Ascending aorta (tissue), 2 donors: Measurements from ENCODE around the gene MKKS. TPM values are rescaled to one million over a fixed set of nuclear protein-coding genes. Genes with fewer than 3 reads are reported as not detected.
A peak's percentile ranks its signal among the peaks of the same experiment; 100 is the strongest.

Experiments
- DNase-seq, 2 donors: peaks; one replicate each; pipeline ENCODE4 v3.0.0-alpha.2; 2019; ENCODE audit warnings: low spot score in 2 of 2
- H3K27ac ChIP-seq, 2 donors: fragments of 200-600 bp; sonication (generic); one replicate each; pipeline ENCODE4 v1.5.1; 2016 to 2017; ENCODE audit warnings: mild to moderate bottlenecking in 1 of 2
- H3K27me3 ChIP-seq: fragments of 200-600 bp; sonication (generic); one replicate; pipeline ENCODE4 v1.5.1; 2017
- H3K36me3 ChIP-seq, 2 donors: fragments of 200-600 bp; sonication (generic); one replicate each; pipeline ENCODE4 v1.5.1; 2016
- H3K4me1 ChIP-seq, 2 donors: fragments of 200-600 bp; sonication (generic); one replicate each; pipeline ENCODE4 v1.5.1; 2016 to 2017; ENCODE audit warnings: mild to moderate bottlenecking in 1 of 2
- H3K4me3 ChIP-seq, 2 donors: fragments of 200-600 bp; sonication (generic); one replicate each; pipeline ENCODE4 v1.5.1; 2016 to 2017; ENCODE audit warnings: mild to moderate bottlenecking in 1 of 2
- H3K9me3 ChIP-seq, 2 donors: fragments of 200-600 bp; sonication (generic); one replicate each; pipeline ENCODE4 v1.5.1; 2016
- CTCF ChIP-seq, 3 experiments: fragments of 200-600 bp in 2 of 3; fragments of 450-650 bp in 1 of 3; sonication (generic) in 2 of 3; IDR thresholded peaks; one replicate each; pipeline ENCODE4 v1.5.1; 2016 to 2019; ENCODE audit warnings: antibody characterized with exemption in 3 of 3, mild to moderate bottlenecking in 1 of 3, moderate library complexity in 1 of 3
- intact Hi-C: fragments of 100-400 bp; cut with DNase I; formaldehyde crosslinking; loops from one replicate; pipeline ENCODE4 v1.15.1; 2023
- total RNA-seq: library from RNA; depleted of rRNA; stranded (reverse); fragments of >200 nt; gene quantifications from one replicate; pipeline ENCODE4 v1.1.0, GENCODE V29; 2016

MKKS gene
- total RNA-seq, 1 donor from 2014 or later = 7.3 TPM

DNA sequence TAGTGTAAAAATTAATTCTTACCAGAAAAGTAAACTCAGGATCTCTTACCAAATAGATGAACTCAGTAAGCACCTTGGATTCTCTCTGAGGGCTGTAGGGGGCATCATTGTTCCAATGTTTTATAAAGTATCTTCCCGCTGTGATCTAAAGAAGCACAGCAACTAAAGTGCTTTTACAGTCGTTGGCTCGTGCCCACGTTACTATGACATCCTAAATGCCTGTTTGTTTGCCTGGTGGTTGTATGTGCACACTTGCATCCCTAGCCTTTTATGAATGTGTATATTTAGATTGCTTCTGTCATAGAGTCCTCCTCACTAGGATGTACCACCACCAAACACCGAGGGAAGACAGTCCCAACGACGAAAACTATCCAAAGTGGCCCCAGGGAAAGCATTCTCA, 35.6 kb upstream of the MKKS start:
- Histone ChIP-seq H3K4me3 (peak overlapping the region in 1 of 2 donors; percentile 26), H3K27ac (no peak overlapping the region), H3K36me3 (no peaks in the 10 kb centered on the region), H3K4me1 (peaks cover 4 to 44% of the 10 kb centered on the region in 2 donors), H3K27me3 (no peaks in the 10 kb centered on the region), H3K9me3 (peaks cover 0 to 3% of the 10 kb centered on the region in 2 donors)
- peak in 1 of 2 donors; percentile 84 for DNase-seq
- TF ChIP-seq CTCF (IDR thresholded peaks at IDR 0.05) = peak; percentile 57 to 68 (median 64)
- intact Hi-C loops = loop anchor here (2.0 to 5.0 kb wide), 4 partner anchors 41 to 1073 kb away; no protein-coding TSS in a partner anchor

DNA sequence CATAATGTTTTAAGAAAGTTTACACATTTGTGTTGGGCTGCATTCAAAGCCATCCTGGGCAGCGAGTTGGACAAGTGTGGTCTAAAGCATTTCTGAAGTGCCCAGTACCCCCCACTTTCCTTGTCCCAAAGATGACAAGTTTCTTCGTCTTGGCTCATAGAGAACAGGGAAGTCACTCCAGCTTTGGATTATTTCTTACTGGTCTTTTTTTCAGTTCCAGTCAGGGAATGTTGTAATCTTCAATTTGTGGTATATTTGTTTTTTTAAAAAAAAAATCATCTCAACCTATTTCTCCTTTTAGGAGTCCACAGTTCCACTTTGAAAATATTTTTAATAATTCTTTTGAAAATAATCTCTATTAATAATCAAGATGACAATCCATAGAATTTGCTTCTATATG, 35.0 kb upstream of the MKKS start:
- H3K4me1 ChIP-seq = peaks cover 4 to 43% of the 10 kb centered on the region in 2 donors
- no peak for DNase-seq
- H3K9me3 ChIP-seq = peaks cover 0 to 3% of the 10 kb centered on the region in 2 donors
- no peak overlapping the region for H3K4me3 ChIP-seq
- H3K27ac ChIP-seq = no peak overlapping the region
- no peaks in the 10 kb centered on the region for H3K27me3 ChIP-seq
- TF ChIP-seq CTCF (IDR thresholded peaks at IDR 0.05) = no peak
- no peaks in the 10 kb centered on the region for H3K36me3 ChIP-seq
- intact Hi-C loops = loop anchor here (2.0 to 5.0 kb wide), 4 partner anchors 42 to 1073 kb away; no protein-coding TSS in a partner anchor

DNA sequence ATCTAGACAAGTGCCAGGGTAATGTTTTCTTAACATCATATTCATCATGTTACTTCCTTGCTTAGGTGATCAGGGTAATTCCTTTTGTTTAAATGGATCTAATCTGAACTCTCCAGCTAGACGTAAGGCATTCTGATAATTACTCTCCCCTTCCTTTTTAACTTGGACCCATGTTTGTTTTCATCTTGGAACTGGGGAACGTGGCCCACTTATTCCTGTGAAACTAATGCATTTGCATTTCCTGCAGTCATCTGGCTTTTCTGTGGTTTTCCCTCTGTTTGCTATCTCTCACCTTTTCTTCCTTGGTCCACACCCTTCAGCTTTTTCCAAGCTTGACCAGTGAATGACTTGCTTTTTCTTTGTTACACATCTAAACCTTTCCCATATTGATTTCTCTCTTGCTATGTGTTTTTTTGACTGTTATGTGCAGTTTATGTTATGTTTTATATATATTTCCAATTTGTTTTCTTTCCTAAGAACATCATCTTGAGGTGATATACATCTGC, 34.4 kb upstream of the MKKS start:
- intact Hi-C loops = loop anchor here (2.0 to 5.0 kb wide), 4 partner anchors 42 to 1074 kb away; no protein-coding TSS in a partner anchor

GRCh38 chr20:10467681-10468339, 33.8 kb upstream of the MKKS start:
- H3K4me1 ChIP-seq = peaks cover 4 to 37% of the 10 kb centered on the region in 2 donors
- H3K9me3 ChIP-seq = peaks cover 0 to 3% of the 10 kb centered on the region in 2 donors
- TF ChIP-seq CTCF (IDR thresholded peaks at IDR 0.05) = no peak
- H3K36me3 ChIP-seq = no peaks in the 10 kb centered on the region
- no peaks in the 10 kb centered on the region for H3K27me3 ChIP-seq
- intact Hi-C loops = loop anchor here (2.0 to 5.0 kb wide), 4 partner anchors 43 to 1074 kb away; no protein-coding TSS in a partner anchor
- peak overlapping the region in 1 of 2 donors; percentile 53 for H3K4me3 ChIP-seq
- DNase-seq = no peak
- H3K27ac ChIP-seq = peak overlapping the region; percentile 62 to 67

More for the DNA sequence above, 34.4 kb upstream of the MKKS start:
- Histone ChIP-seq H3K4me3 (peak overlapping the region; percentile 1 to 53), H3K36me3 (no peaks in the 10 kb centered on the region), H3K4me1 (peaks cover 4 to 43% of the 10 kb centered on the region in 2 donors), H3K9me3 (peaks cover 0 to 3% of the 10 kb centered on the region in 2 donors), H3K27ac (peak overlapping the region; percentile 62 to 67), H3K27me3 (no peaks in the 10 kb centered on the region)
- no peak for TF ChIP-seq CTCF (IDR thresholded peaks at IDR 0.05)
- no peak for DNase-seq

- Histone ChIP-seq H3K36me3 (no peaks in the 10 kb centered on the region), H3K27ac (peak overlapping the region; percentile 62 to 67), H3K9me3 (peaks cover 0 to 3% of the 10 kb centered on the region in 2 donors), H3K4me3 (peak overlapping the region; percentile 10 to 53), H3K27me3 (no peaks in the 10 kb centered on the region), H3K4me1 (peaks cover 4 to 37% of the 10 kb centered on the region in 2 donors)
- no peak for DNase-seq
- intact Hi-C loops = loop anchor here (5.0 kb wide), 1 partner anchor 1075 kb away; no protein-coding TSS in a partner anchor
- TF ChIP-seq CTCF (IDR thresholded peaks at IDR 0.05) = no peak
Observed at GRCh38 chr20:10466855-10467254, 32.8 kb upstream of the MKKS start.
